Measurements from ENCODE around the gene JDP2.

DNA sequence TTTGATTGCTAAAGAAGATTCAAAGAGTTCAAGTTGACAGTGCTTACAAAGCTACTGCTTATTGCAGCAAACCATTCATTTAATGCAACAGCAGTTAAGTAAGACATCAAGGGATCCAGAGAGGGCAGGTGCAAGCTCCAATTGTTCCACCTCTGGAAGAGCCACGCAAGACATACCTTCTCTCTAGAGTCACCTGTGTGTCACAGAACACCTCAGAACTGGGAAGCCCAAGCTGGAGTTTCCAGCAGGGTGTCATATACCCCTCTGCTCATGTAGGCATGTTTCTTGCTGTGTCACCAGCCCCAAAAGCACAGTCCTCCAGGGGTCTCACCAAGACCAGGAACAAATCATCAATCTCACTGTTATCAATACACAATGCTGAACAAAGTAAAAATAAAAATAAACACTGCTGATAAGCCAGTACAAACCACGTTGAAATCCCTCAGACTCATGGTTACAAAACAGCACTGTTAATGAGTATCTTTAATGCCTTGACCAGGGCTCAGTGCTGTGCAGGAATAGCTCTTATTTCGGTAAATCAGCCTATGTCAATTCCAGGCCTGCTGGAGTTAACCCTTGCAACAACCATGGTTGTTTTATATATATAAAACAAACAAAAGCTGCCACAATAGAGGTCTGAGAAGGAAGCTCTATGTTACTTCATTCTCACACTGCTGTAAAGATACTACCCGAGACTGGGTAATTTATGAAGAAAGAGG lies 57.0 kb downstream of the JDP2 start:
- TF ChIP-seq, protein P1, sequence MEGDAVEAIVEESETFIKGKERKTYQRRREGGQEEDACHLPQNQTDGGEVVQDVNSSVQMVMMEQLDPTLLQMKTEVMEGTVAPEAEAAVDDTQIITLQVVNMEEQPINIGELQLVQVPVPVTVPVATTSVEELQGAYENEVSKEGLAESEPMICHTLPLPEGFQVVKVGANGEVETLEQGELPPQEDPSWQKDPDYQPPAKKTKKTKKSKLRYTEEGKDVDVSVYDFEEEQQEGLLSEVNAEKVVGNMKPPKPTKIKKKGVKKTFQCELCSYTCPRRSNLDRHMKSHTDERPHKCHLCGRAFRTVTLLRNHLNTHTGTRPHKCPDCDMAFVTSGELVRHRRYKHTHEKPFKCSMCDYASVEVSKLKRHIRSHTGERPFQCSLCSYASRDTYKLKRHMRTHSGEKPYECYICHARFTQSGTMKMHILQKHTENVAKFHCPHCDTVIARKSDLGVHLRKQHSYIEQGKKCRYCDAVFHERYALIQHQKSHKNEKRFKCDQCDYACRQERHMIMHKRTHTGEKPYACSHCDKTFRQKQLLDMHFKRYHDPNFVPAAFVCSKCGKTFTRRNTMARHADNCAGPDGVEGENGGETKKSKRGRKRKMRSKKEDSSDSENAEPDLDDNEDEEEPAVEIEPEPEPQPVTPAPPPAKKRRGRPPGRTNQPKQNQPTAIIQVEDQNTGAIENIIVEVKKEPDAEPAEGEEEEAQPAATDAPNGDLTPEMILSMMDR (IDR thresholded peaks at IDR 0.05): no peak
- TF ChIP-seq ZNF263 (CRISPR knock-in tag; IDR thresholded peaks at IDR 0.05; ENCODE audit: low read depth) (no peak), ZNF423 (CRISPR knock-in tag; IDR thresholded peaks at IDR 0.05) (no peak), RELA (CRISPR knock-in tag; IDR thresholded peaks at IDR 0.05; ENCODE audit: borderline replicate concordance) (no peak), IRF2 (CRISPR knock-in tag; IDR thresholded peaks at IDR 0.05; ENCODE audit: borderline replicate concordance, low read depth) (no peak), ZNF416 (CRISPR knock-in tag; IDR thresholded peaks at IDR 0.05) (no peak)
- TF ChIP-seq, protein P2, sequence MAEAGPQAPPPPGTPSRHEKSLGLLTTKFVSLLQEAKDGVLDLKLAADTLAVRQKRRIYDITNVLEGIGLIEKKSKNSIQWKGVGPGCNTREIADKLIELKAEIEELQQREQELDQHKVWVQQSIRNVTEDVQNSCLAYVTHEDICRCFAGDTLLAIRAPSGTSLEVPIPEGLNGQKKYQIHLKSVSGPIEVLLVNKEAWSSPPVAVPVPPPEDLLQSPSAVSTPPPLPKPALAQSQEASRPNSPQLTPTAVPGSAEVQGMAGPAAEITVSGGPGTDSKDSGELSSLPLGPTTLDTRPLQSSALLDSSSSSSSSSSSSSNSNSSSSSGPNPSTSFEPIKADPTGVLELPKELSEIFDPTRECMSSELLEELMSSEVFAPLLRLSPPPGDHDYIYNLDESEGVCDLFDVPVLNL (CRISPR knock-in tag; IDR thresholded peaks at IDR 0.05; ENCODE audit: borderline replicate concordance, low read depth): no peak
- TF ChIP-seq, protein P3, sequence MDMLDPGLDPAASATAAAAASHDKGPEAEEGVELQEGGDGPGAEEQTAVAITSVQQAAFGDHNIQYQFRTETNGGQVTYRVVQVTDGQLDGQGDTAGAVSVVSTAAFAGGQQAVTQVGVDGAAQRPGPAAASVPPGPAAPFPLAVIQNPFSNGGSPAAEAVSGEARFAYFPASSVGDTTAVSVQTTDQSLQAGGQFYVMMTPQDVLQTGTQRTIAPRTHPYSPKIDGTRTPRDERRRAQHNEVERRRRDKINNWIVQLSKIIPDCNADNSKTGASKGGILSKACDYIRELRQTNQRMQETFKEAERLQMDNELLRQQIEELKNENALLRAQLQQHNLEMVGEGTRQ (CRISPR knock-in tag; IDR thresholded peaks at IDR 0.05): no peak
- TF ChIP-seq, protein P4, sequence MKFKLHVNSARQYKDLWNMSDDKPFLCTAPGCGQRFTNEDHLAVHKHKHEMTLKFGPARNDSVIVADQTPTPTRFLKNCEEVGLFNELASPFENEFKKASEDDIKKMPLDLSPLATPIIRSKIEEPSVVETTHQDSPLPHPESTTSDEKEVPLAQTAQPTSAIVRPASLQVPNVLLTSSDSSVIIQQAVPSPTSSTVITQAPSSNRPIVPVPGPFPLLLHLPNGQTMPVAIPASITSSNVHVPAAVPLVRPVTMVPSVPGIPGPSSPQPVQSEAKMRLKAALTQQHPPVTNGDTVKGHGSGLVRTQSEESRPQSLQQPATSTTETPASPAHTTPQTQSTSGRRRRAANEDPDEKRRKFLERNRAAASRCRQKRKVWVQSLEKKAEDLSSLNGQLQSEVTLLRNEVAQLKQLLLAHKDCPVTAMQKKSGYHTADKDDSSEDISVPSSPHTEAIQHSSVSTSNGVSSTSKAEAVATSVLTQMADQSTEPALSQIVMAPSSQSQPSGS (CRISPR knock-in tag; IDR thresholded peaks at IDR 0.05; ENCODE audit: borderline replicate concordance, low read depth): no peak
